ENCODE measurements around the gene MADCAM1. TPM values are rescaled to one million over a fixed set of nuclear protein-coding genes. Genes with fewer than 3 reads are reported as not detected.

The MADCAM1 gene
- polyA plus RNA-seq, 2 donors: 0.57 to 2.0 TPM

GRCh38 chr19:485583-486236 lies 10.6 kb upstream of the MADCAM1 start:
- peaks cover 0 to 3% of the 10 kb centered on the region in 2 donors for H3K9me3 ChIP-seq (ENCODE audit: control insufficient read depth in 2 of 2, insufficient read depth in 1 of 2, low read depth in 1 of 2, low read length in 1 of 2)
- peaks cover 0 to 6% of the 10 kb centered on the region in 2 donors for H3K4me1 ChIP-seq (ENCODE audit: control insufficient read depth in 2 of 2, insufficient read depth in 2 of 2, low read length in 1 of 2)
- no peak overlapping the region for H3K27ac ChIP-seq (ENCODE audit: low read depth in 2 of 2, low read length in 1 of 2)
- H3K36me3 ChIP-seq (ENCODE audit: control insufficient read depth in 2 of 2, insufficient read depth in 2 of 2, low read length in 1 of 2): no peaks in the 10 kb centered on the region
- WGBS, 2 donors: 15 to 16% methylated on average over 23 of the region's 23 CpGs
- H3K27me3 ChIP-seq (ENCODE audit: control insufficient read depth in 1 of 2, insufficient read depth in 2 of 2, low read length in 2 of 2): no peaks in the 10 kb centered on the region
- H3K4me3 ChIP-seq (ENCODE audit: low read depth in 1 of 2, low read length in 2 of 2): no peak overlapping the region

GRCh38 chr19:488505-489417 lies 7.5 kb upstream of the MADCAM1 start:
- peaks cover 0 to 3% of the 10 kb centered on the region in 2 donors for H3K9me3 ChIP-seq (ENCODE audit: control insufficient read depth in 2 of 2, insufficient read depth in 1 of 2, low read depth in 1 of 2, low read length in 1 of 2)
- peaks cover 0 to 6% of the 10 kb centered on the region in 2 donors for H3K4me1 ChIP-seq (ENCODE audit: control insufficient read depth in 2 of 2, insufficient read depth in 2 of 2, low read length in 1 of 2)
- H3K36me3 ChIP-seq (ENCODE audit: control insufficient read depth in 2 of 2, insufficient read depth in 2 of 2, low read length in 1 of 2): no peaks in the 10 kb centered on the region
- H3K27ac ChIP-seq (ENCODE audit: low read depth in 2 of 2, low read length in 1 of 2): peak overlapping the region; percentile 89 to 94
- no peaks in the 10 kb centered on the region for H3K27me3 ChIP-seq (ENCODE audit: control insufficient read depth in 1 of 2, insufficient read depth in 2 of 2, low read length in 2 of 2)
- WGBS, 2 donors: 0 to 1% methylated on average over 72 to 114 of the region's 114 CpGs
- peak overlapping the region; percentile 90 for H3K4me3 ChIP-seq (ENCODE audit: low read depth in 1 of 2, low read length in 2 of 2)

- no peaks in the 10 kb centered on the region for H3K36me3 ChIP-seq (ENCODE audit: control insufficient read depth in 2 of 2, insufficient read depth in 2 of 2, low read length in 1 of 2)
- H3K27ac ChIP-seq (ENCODE audit: low read depth in 2 of 2, low read length in 1 of 2): peak overlapping the region; percentile 80 to 85
- no peaks in the 10 kb centered on the region for H3K27me3 ChIP-seq (ENCODE audit: control insufficient read depth in 1 of 2, insufficient read depth in 2 of 2, low read length in 2 of 2)
- peaks cover 0 to 6% of the 10 kb centered on the region in 2 donors for H3K4me1 ChIP-seq (ENCODE audit: control insufficient read depth in 2 of 2, insufficient read depth in 2 of 2, low read length in 1 of 2)
- H3K9me3 ChIP-seq (ENCODE audit: control insufficient read depth in 2 of 2, insufficient read depth in 1 of 2, low read depth in 1 of 2, low read length in 1 of 2): peaks cover 0 to 3% of the 10 kb centered on the region in 2 donors
- peak overlapping the region; percentile 90 for H3K4me3 ChIP-seq (ENCODE audit: low read depth in 1 of 2, low read length in 2 of 2)
- 15 to 23% methylated on average over 50 to 61 of the region's 61 CpGs for WGBS, 2 donors
Observed at GRCh38 chr19:489418-490196, 6.7 kb upstream of the MADCAM1 start.

GRCh38 chr19:491146-491741 lies 5.0 kb upstream of the MADCAM1 start:
- no peaks in the 10 kb centered on the region for H3K9me3 ChIP-seq (ENCODE audit: control insufficient read depth in 2 of 2, insufficient read depth in 1 of 2, low read depth in 1 of 2, low read length in 1 of 2)
- H3K36me3 ChIP-seq (ENCODE audit: control insufficient read depth in 2 of 2, insufficient read depth in 2 of 2, low read length in 1 of 2): no peaks in the 10 kb centered on the region
- no peak overlapping the region for H3K27ac ChIP-seq (ENCODE audit: low read depth in 2 of 2, low read length in 1 of 2)
- no peaks in the 10 kb centered on the region for H3K27me3 ChIP-seq (ENCODE audit: control insufficient read depth in 1 of 2, insufficient read depth in 2 of 2, low read length in 2 of 2)
- no peak overlapping the region for H3K4me3 ChIP-seq (ENCODE audit: low read depth in 1 of 2, low read length in 2 of 2)
- peaks cover 0 to 6% of the 10 kb centered on the region in 2 donors for H3K4me1 ChIP-seq (ENCODE audit: control insufficient read depth in 2 of 2, insufficient read depth in 2 of 2, low read length in 1 of 2)
- 81 to 83% methylated on average over 30 to 32 of the region's 32 CpGs for whole genome bisulfite sequencing, 2 donors

DNA sequence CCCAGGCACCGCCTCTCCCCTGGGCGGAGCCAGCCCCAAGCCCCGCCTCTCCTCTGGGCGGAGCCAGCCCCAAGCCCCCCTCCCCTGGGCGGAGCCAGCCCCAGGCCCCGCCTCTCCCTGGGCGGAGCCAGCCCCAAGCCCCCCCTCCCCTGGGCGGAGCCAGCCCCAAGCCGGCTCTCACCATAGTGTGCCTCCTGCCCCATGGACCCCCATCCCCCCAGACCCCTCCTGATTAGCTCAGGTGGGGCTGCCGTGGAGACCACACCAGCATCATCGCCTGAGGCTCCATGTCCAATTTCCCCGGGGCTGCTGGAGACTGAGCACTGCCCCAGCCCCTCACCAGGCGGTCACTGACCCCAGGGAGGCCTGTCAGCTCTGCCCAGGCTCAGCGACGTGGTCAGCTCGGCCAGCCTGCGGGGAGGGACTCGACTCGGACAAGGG lies 4.2 kb upstream of the MADCAM1 start:
- H3K9me3 ChIP-seq (ENCODE audit: control insufficient read depth in 2 of 2, insufficient read depth in 1 of 2, low read depth in 1 of 2, low read length in 1 of 2): no peaks in the 10 kb centered on the region
- no peaks in the 10 kb centered on the region for H3K36me3 ChIP-seq (ENCODE audit: control insufficient read depth in 2 of 2, insufficient read depth in 2 of 2, low read length in 1 of 2)
- no peaks in the 10 kb centered on the region for H3K27me3 ChIP-seq (ENCODE audit: control insufficient read depth in 1 of 2, insufficient read depth in 2 of 2, low read length in 2 of 2)
- 72 to 80% methylated on average over 12 to 19 of the region's 19 CpGs for WGBS, 2 donors
- peaks cover 0 to 6% of the 10 kb centered on the region in 2 donors for H3K4me1 ChIP-seq (ENCODE audit: control insufficient read depth in 2 of 2, insufficient read depth in 2 of 2, low read length in 1 of 2)
- H3K4me3 ChIP-seq (ENCODE audit: low read depth in 1 of 2, low read length in 2 of 2): no peak overlapping the region
- no peak overlapping the region for H3K27ac ChIP-seq (ENCODE audit: low read depth in 2 of 2, low read length in 1 of 2)

- Histone ChIP-seq H3K36me3 (ENCODE audit: control insufficient read depth in 2 of 2, insufficient read depth in 2 of 2, low read length in 1 of 2) (no peaks in the 10 kb centered on the region), H3K9me3 (ENCODE audit: control insufficient read depth in 2 of 2, insufficient read depth in 1 of 2, low read depth in 1 of 2, low read length in 1 of 2) (no peaks in the 10 kb centered on the region), H3K4me1 (ENCODE audit: control insufficient read depth in 2 of 2, insufficient read depth in 2 of 2, low read length in 1 of 2) (peaks cover 0 to 10% of the 10 kb centered on the region in 2 donors), H3K4me3 (ENCODE audit: low read depth in 1 of 2, low read length in 2 of 2) (no peak overlapping the region), H3K27me3 (ENCODE audit: control insufficient read depth in 1 of 2, insufficient read depth in 2 of 2, low read length in 2 of 2) (peaks cover 0 to 7% of the 10 kb centered on the region in 2 donors), H3K27ac (ENCODE audit: low read depth in 2 of 2, low read length in 1 of 2) (no peak overlapping the region)
- 64 to 67% methylated on average over 20 to 23 of the region's 23 CpGs for WGBS, 2 donors
Observed at GRCh38 chr19:493391-494170, 2.7 kb upstream of the MADCAM1 start.

DNA sequence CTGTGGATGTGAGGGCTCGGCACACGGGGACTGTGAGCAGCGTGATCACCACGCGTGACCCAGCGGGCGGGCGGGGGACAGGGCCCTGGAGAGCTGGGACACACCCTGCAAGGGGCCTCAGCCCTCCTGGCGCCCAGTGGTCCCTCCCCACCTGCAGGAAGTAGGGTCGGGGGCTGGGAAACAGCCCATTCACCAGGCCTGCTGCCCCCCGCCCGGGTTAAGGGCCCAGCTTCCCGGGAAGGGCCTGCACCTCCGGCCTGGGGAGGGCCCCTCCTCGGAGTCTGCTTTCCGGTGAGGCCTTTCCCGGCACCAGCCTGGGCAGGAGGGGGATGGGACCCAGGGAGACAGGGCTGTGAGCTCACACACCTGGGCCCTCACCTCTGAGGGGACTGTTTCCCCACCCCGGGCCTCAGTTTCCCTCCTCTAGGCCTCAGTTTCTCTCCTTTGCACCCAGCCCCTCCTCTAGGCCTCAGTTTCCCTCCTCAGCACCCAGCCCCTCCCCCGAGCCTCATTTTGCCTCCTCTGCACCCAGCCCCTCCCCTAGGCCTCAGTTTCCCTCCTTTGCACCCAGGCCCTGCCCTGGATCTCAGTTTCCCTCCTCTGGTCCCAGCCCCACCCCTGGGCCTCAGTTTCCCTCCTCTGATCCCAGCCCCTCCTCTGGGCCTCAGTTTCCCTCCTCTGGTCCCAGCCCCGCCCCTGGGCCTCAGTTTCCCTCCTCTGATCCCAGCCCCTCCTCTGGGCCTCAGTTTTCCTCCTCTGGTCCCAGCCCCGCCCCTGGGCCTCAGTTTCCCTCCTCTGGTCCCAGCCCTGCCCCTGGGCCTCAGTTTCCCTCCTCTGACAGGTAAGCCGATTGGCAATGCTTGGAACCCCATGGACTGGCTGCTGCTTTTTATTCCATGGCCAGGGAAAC lies 1.9 kb upstream of the MADCAM1 start:
- Histone ChIP-seq H3K36me3 (ENCODE audit: control insufficient read depth in 2 of 2, insufficient read depth in 2 of 2, low read length in 1 of 2) (no peaks in the 10 kb centered on the region), H3K4me3 (ENCODE audit: low read depth in 1 of 2, low read length in 2 of 2) (no peak overlapping the region), H3K9me3 (ENCODE audit: control insufficient read depth in 2 of 2, insufficient read depth in 1 of 2, low read depth in 1 of 2, low read length in 1 of 2) (no peaks in the 10 kb centered on the region), H3K27ac (ENCODE audit: low read depth in 2 of 2, low read length in 1 of 2) (no peak overlapping the region), H3K27me3 (ENCODE audit: control insufficient read depth in 1 of 2, insufficient read depth in 2 of 2, low read length in 2 of 2) (peaks cover 0 to 11% of the 10 kb centered on the region in 2 donors), H3K4me1 (ENCODE audit: control insufficient read depth in 2 of 2, insufficient read depth in 2 of 2, low read length in 1 of 2) (peaks cover 0 to 10% of the 10 kb centered on the region in 2 donors)
- 41 to 43% methylated on average over 22 of the region's 22 CpGs for whole genome bisulfite sequencing, 2 donors

DNA sequence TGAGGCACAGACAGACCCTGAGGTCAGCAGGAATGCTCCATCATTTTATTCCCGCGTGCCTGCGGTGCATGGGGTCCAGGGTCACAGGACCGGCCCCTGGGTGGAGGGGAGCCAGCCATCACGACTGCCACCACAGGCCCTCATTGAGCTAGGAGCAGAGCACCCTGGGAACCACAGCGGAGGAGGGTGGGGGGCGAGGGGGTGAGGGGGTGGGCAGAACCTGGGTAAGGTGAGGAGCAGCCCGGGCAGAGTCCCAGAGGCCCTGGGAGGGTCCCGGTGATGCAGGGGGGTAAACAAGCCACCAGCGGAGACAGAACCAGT lies 1.2 kb upstream of the MADCAM1 start:
- Histone ChIP-seq H3K36me3 (ENCODE audit: control insufficient read depth in 2 of 2, insufficient read depth in 2 of 2, low read length in 1 of 2) (no peaks in the 10 kb centered on the region), H3K27ac (ENCODE audit: low read depth in 2 of 2, low read length in 1 of 2) (no peak overlapping the region), H3K27me3 (ENCODE audit: control insufficient read depth in 1 of 2, insufficient read depth in 2 of 2, low read length in 2 of 2) (peaks cover 0 to 11% of the 10 kb centered on the region in 2 donors), H3K4me3 (ENCODE audit: low read depth in 1 of 2, low read length in 2 of 2) (no peak overlapping the region), H3K9me3 (ENCODE audit: control insufficient read depth in 2 of 2, insufficient read depth in 1 of 2, low read depth in 1 of 2, low read length in 1 of 2) (no peaks in the 10 kb centered on the region), H3K4me1 (ENCODE audit: control insufficient read depth in 2 of 2, insufficient read depth in 2 of 2, low read length in 1 of 2) (peaks cover 0 to 7% of the 10 kb centered on the region in 2 donors)
- WGBS, 2 donors: 46 to 47% methylated on average over 10 of the region's 10 CpGs
